Right atrium auricular region (tissue), 2 donors: Measurements from ENCODE around the gene VSTM2B. TPM values are rescaled to one million over a fixed set of nuclear protein-coding genes. Genes with fewer than 3 reads are reported as not detected.

ENCODE experiments used
- DNase-seq: peaks from one replicate; pipeline ENCODE4 v3.0.0-alpha.2; 2019; ENCODE audit warnings: low spot score
- H3K27ac ChIP-seq, 2 donors: fragments of 200-600 bp; sonication (generic); 1 replicate in 1 of 2; 2 replicates in 1 of 2; pipeline ENCODE4 v1.5.1; 2016 to 2019
- H3K27me3 ChIP-seq, 2 donors: fragments of 200-600 bp; sonication (generic); one replicate each; pipeline versions ENCODE4 v1.5.1 to v1.6.0; 2017 to 2019
- H3K36me3 ChIP-seq: fragments of 200-600 bp; sonication (generic); one replicate; pipeline ENCODE4 v1.5.1; 2016
- H3K4me1 ChIP-seq, 2 donors: fragments of 200-600 bp; sonication (generic); one replicate each; pipeline versions ENCODE4 v1.5.1 to v1.6.0; 2017 to 2019
- H3K4me3 ChIP-seq, 2 donors: fragments of 200-600 bp; sonication (generic); 1 replicate in 1 of 2; 2 replicates in 1 of 2; pipeline ENCODE4 v1.5.1; 2017 to 2019; ENCODE audit warnings: mild to moderate bottlenecking in 1 of 2, moderate library complexity in 1 of 2
- H3K9me3 ChIP-seq, 2 donors: fragments of 200-600 bp; sonication (generic); one replicate each; pipeline ENCODE4 v1.5.1; 2019
- CTCF ChIP-seq, 2 donors: fragments of 200-600 bp; sonication (generic); IDR thresholded peaks; one replicate each; pipeline ENCODE4 v1.5.1; 2019; ENCODE audit warnings: antibody characterized with exemption in 2 of 2
- total RNA-seq, 2 donors: library from RNA; depleted of rRNA; stranded (reverse); fragments of >200 nt; gene quantifications; one replicate each; pipeline ENCODE4 v1.1.0, GENCODE V29; 2016

VSTM2B gene
- total RNA-seq, 2 donors from 2014 or later, result not detected

GRCh38 chr19:29606420-29606747 is 80.6 kb downstream of the VSTM2B start:
- no peak for DNase-seq
- peak overlapping the region; percentile 87 to 96 for H3K27ac ChIP-seq
- H3K36me3 ChIP-seq, result peaks cover 17% of the 10 kb centered on the region
- peak overlapping the region; percentile 68 to 92 for H3K4me3 ChIP-seq
- no peaks in the 10 kb centered on the region for H3K27me3 ChIP-seq
- no peak for TF ChIP-seq CTCF (IDR thresholded peaks at IDR 0.05)
- peaks cover 0 to 20% of the 10 kb centered on the region in 2 donors for H3K4me1 ChIP-seq
- no peaks in the 10 kb centered on the region for H3K9me3 ChIP-seq

GRCh38 chr19:29609636-29610035 is 83.8 kb downstream of the VSTM2B start:
- Histone ChIP-seq H3K4me3 (no peak overlapping the region), H3K27ac (no peak overlapping the region), H3K9me3 (no peaks in the 10 kb centered on the region), H3K36me3 (peaks cover 50% of the 10 kb centered on the region), H3K27me3 (no peaks in the 10 kb centered on the region), H3K4me1 (peaks cover 0 to 20% of the 10 kb centered on the region in 2 donors)
- no peak for TF ChIP-seq CTCF (IDR thresholded peaks at IDR 0.05)
- no peak for DNase-seq

- Histone ChIP-seq H3K36me3 (peaks cover 52% of the 10 kb centered on the region), H3K4me1 (peaks cover 0 to 18% of the 10 kb centered on the region in 2 donors), H3K27me3 (no peaks in the 10 kb centered on the region), H3K27ac (no peak overlapping the region), H3K9me3 (no peaks in the 10 kb centered on the region), H3K4me3 (no peak overlapping the region)
- DNase-seq, result no peak
- no peak for TF ChIP-seq CTCF (IDR thresholded peaks at IDR 0.05)
These were observed 84.4 kb downstream of the VSTM2B start for GRCh38 chr19:29610213-29610573.

GRCh38 chr19:29610574-29611271 is 84.9 kb downstream of the VSTM2B start:
- H3K27ac ChIP-seq, result no peak overlapping the region
- TF ChIP-seq CTCF (IDR thresholded peaks at IDR 0.05), result peak; percentile 79 to 86
- peaks cover 0 to 14% of the 10 kb centered on the region in 2 donors for H3K4me1 ChIP-seq
- peak; percentile 84 for DNase-seq
- peaks cover 54% of the 10 kb centered on the region for H3K36me3 ChIP-seq
- no peaks in the 10 kb centered on the region for H3K27me3 ChIP-seq
- H3K4me3 ChIP-seq, result no peak overlapping the region
- no peaks in the 10 kb centered on the region for H3K9me3 ChIP-seq

GRCh38 chr19:29612121-29612520 is 86.3 kb downstream of the VSTM2B start:
- Histone ChIP-seq H3K27ac (no peak overlapping the region), H3K36me3 (peaks cover 62% of the 10 kb centered on the region), H3K4me1 (peaks cover 0 to 7% of the 10 kb centered on the region in 2 donors), H3K9me3 (no peaks in the 10 kb centered on the region), H3K27me3 (no peaks in the 10 kb centered on the region), H3K4me3 (no peak overlapping the region)
- no peak for TF ChIP-seq CTCF (IDR thresholded peaks at IDR 0.05)
- DNase-seq, result no peak
